GM19025 (cell line): Measurements from ENCODE around the gene GALNT15.

Experiments used
- ATAC-seq: cut with Tn5 transposase; IDR thresholded peaks from one replicate; pipeline ENCODE4 v1.9.1; 2021; ENCODE audit warnings: mild to moderate bottlenecking, low read depth, moderate library complexity; ENCODE audit not compliant: unreplicated experiment

Gene GALNT15

GRCh38 chr3:16270855-16271254 lies 96.4 kb downstream of the GALNT15 start:
- ATAC-seq: no peak

GRCh38 chr3:16272588-16272987 lies 98.1 kb downstream of the GALNT15 start:
- no peak for ATAC-seq

GRCh38 chr3:16273867-16274266 lies 99.4 kb downstream of the GALNT15 start:
- no peak for ATAC-seq

- ATAC-seq: no peak
These were observed 103.0 kb downstream of the GALNT15 start for GRCh38 chr3:16277471-16277870.

- ATAC-seq: no peak
These were observed 104.7 kb downstream of the GALNT15 start for GRCh38 chr3:16279010-16279801.

GRCh38 chr3:16280671-16281070 lies 106.2 kb downstream of the GALNT15 start:
- ATAC-seq: no peak
